OCI-LY7 (cell line): Measurements from ENCODE around the gene OTUD4. TPM values are rescaled to one million over a fixed set of nuclear protein-coding genes. Genes with fewer than 3 reads are reported as not detected.

Experiments used
- BruUV-seq: library from RNA; stranded (reverse); fragments of 400-500 nt; replicated peaks from 2 replicates; lab custom pipeline; 2021; lab: Mats Ljungman, UMichigan
- CTCF ChIA-PET: fragments of 300-600 bp; sonication (Branson Sonifier 250); formaldehyde crosslinking; loops from one replicate; lab custom pipeline; 2022; ENCODE audit warnings: antibody characterized with exemption; ENCODE audit not compliant: unreplicated experiment; lab: Charles Lee
- POLR2A ChIA-PET: fragments of 300-600 bp; sonication (Branson Sonifier 250); formaldehyde crosslinking; loops from one replicate; lab custom pipeline; 2022; ENCODE audit warnings: antibody characterized with exemption; lab: Charles Lee
- DNase-seq: peaks from one replicate; pipeline ENCODE4 v3.0.0-alpha.2; 2015; ENCODE audit warnings: low spot score
- H2AFZ ChIP-seq: fragments of 200-600 bp; sonication (generic), shearing (Covaris generic); 2 replicates; pipeline ENCODE4 v1.6.1; 2014; ENCODE audit warnings: mild to moderate bottlenecking, antibody characterized with exemption, low read length, moderate library complexity
- H3K27ac ChIP-seq: fragments of 200-600 bp; sonication (generic); 2 replicates; pipeline ENCODE4 v1.5.1; 2014; ENCODE audit warnings: mixed run types, low read depth, mild to moderate bottlenecking, moderate library complexity, low read length, inconsistent platforms; ENCODE audit not compliant: poor library complexity, severe bottlenecking
- H3K36me3 ChIP-seq: fragments of 200-600 bp; sonication (generic); 2 replicates; pipeline ENCODE4 v1.6.1; 2014; ENCODE audit warnings: mild to moderate bottlenecking, antibody characterized with exemption, low read length, moderate library complexity, mixed read lengths; ENCODE audit not compliant: insufficient read depth
- H3K4me1 ChIP-seq: fragments of 200-600 bp; sonication (generic); 2 replicates; pipeline ENCODE4 v1.5.1; 2014; ENCODE audit warnings: mild to moderate bottlenecking, low read length; ENCODE audit not compliant: insufficient read depth, poor library complexity, severe bottlenecking
- H3K4me2 ChIP-seq: fragments of 200-600 bp; sonication (generic); 2 replicates; pipeline ENCODE4 v1.6.1; 2014; ENCODE audit warnings: mild to moderate bottlenecking, low read length
- H3K4me3 ChIP-seq: fragments of 200-600 bp; sonication (generic); 2 replicates; pipeline ENCODE4 v1.5.1; 2014; ENCODE audit warnings: mild to moderate bottlenecking, low read depth, low read length; ENCODE audit not compliant: poor library complexity, severe bottlenecking
- H3K79me2 ChIP-seq: fragments of 200-600 bp; sonication (generic); 2 replicates; pipeline ENCODE4 v1.6.1; 2016; ENCODE audit warnings: low read depth, mild to moderate bottlenecking, low read length, moderate library complexity, mixed read lengths; ENCODE audit not compliant: insufficient read depth
- H3K9me2 ChIP-seq: fragments of 200-600 bp; sonication (generic); 2 replicates; pipeline ENCODE4 v1.6.1; 2016; ENCODE audit warnings: mild to moderate bottlenecking, low read length, mixed read lengths; ENCODE audit not compliant: insufficient read depth
- H3K9me3 ChIP-seq: fragments of 200-600 bp; sonication (generic); 2 replicates; pipeline ENCODE4 v1.6.1; 2014; ENCODE audit warnings: mild to moderate bottlenecking, mixed run types, low read length, mixed read lengths
- H4K20me1 ChIP-seq: fragments of 200-600 bp; sonication (generic); 2 replicates; pipeline ENCODE4 v1.6.1; 2014; ENCODE audit warnings: mild to moderate bottlenecking, antibody characterized with exemption, low read length, moderate library complexity, mixed read lengths; ENCODE audit not compliant: insufficient read depth
- CTCF ChIP-seq: fragments of 200-600 bp; sonication (generic); conservative IDR thresholded peaks from 2 replicates; pipeline ENCODE4 v1.5.1; 2014; ENCODE audit warnings: mild to moderate bottlenecking, antibody characterized with exemption, low read length, moderate library complexity, mixed read lengths
- EZH2phosphoT487 ChIP-seq: fragments of 200-600 bp; sonication (generic); IDR thresholded peaks from 2 replicates; pipeline ENCODE4 v1.6.1; 2018; ENCODE audit warnings: low read depth, borderline replicate concordance, mild to moderate bottlenecking, mixed run types, antibody characterized with exemption, low read length, moderate library complexity, mixed read lengths
- intact Hi-C: fragments of 100-400 bp; cut with micrococcal nuclease; formaldehyde crosslinking; loops from one replicate; pipeline ENCODE4 v1.10.0; 2022; ENCODE audit not compliant: unreplicated experiment
- small RNA-seq: library from RNA; depleted of rRNA; stranded (forward); fragments of <200 nt; gene quantifications from one replicate; pipeline ENCODE3, GENCODE V24; 2014
- total RNA-seq, 2 experiments: library from RNA; depleted of rRNA in 1 of 2; stranded (reverse); fragments of >200 nt in 1 of 2; shearing (Covaris generic) in 1 of 2; gene quantifications; 2 replicates each; pipeline ENCODE4 v1.2.3, GENCODE V29; 2014 to 2022

OTUD4 gene
- total RNA-seq, 2 experiments from 2014 or later = 23.4 to 54.9 TPM

DNA sequence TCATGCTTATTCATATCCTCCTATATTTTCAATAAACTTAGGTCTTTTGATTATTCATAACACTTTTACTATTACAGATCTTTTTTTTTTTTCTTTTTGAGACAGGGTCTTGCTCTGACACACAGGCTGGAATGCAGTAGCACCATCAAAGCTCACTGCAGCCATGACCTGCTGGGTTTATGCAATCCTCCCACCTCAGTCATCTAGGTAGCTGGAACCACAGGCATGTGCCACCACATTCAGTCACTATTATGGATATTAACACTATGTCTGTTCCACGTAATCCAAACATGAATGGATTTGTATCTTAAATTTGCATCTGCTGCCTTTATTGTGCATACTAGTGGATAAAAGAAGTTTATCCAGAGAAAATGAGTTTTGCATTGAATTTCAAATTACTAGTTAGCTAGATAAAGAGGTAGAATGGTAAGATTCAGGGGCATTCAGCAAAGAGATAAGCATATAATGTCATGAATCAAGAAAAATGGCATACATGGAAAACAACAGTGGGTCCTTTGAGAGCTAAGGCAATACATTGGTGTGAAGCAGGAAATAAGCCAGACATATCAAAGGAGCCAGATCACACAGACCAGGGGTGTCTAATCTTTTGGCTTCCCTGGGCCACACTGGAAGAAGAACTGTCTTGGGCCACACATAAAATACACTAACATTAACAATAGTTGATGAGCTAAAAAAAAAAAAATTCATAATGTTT, 96.3 kb downstream of the OTUD4 start:
- no TSS peak for BruUV-seq
- CTCF ChIA-PET = no interaction called here
- Histone ChIP-seq H3K4me3 (no peak overlapping the region), H3K9me3 (no peaks in the 10 kb centered on the region), H3K27ac (no peak overlapping the region), H3K79me2 (peaks cover 40% of the 10 kb centered on the region; the same call in 1 of the 2 replicates), H3K4me1 (no peaks in the 10 kb centered on the region), H3K36me3 (peaks cover 96% of the 10 kb centered on the region), H4K20me1 (no peaks in the 10 kb centered on the region), H3K9me2 (no peaks in the 10 kb centered on the region), H2AFZ (no peak overlapping the region), H3K4me2 (no peak overlapping the region)
- POLR2A ChIA-PET = interaction anchor here (0.7 to 2.0 kb wide), 5 partner anchors 10 to 21 kb away, joined by 3 to 12 read pairs (median 5); partner anchors contain the start of genes ABCE1 and ANAPC10
- TF ChIP-seq EZH2phosphoT487 = no peak
- TF ChIP-seq CTCF = no peak
- DNase-seq = no peak
- intact Hi-C loops = no loop called here

Small RNA genes lying within 50 kb of the gene (small RNA-seq; reads per million reads assigned to genes)
- gene RF00019 = not detected

Other genes starting within 250 kb of the OTUD4 start
- gene ANAPC10, start 82.4 kb downstream of the OTUD4 start, total RNA-seq (2014; rRNA removed; shearing (Covaris generic)) = 34.1 and 46.1 TPM in 2 replicates
- 31.6 and 39.2 TPM in 2 replicates for gene ANAPC10, start 82.4 kb downstream of the OTUD4 start, total RNA-seq (2022)
- gene ABCE1, start 82.3 kb downstream of the OTUD4 start, total RNA-seq (2014; rRNA removed; shearing (Covaris generic)) = 108 and 119 TPM in 2 replicates
- 97.3 and 111 TPM in 2 replicates for gene ABCE1, start 82.3 kb downstream of the OTUD4 start, total RNA-seq (2022)